Astrocyte (in vitro differentiated cells and primary cell): Measurements from ENCODE around the gene PLA1A. TPM values are rescaled to one million over a fixed set of nuclear protein-coding genes. Genes with fewer than 3 reads are reported as not detected.

Experiments
- DNase-seq: peaks from one replicate; pipeline ENCODE4 v3.0.0-alpha.2; 2010; ENCODE audit warnings: low read depth
- FAIRE-seq: peaks from 2 replicates; lab custom pipeline; 2011; peaks lifted over from hg19 to GRCh38; lab: Jason Lieb, UNC
- H2AFZ ChIP-seq: 2 replicates; pipeline ENCODE4 v1.6.0; 2012; ENCODE audit warnings: low read depth, low read length, inconsistent platforms
- H3K27ac ChIP-seq: 2 replicates; pipeline ENCODE4 v1.5.1; 2011; ENCODE audit warnings: low read depth, low read length, inconsistent platforms
- H3K27me3 ChIP-seq: 2 replicates; pipeline ENCODE4 v1.6.0; 2011; ENCODE audit warnings: low read length, inconsistent platforms; ENCODE audit not compliant: insufficient read depth
- H3K36me3 ChIP-seq: 2 replicates; pipeline ENCODE4 v1.5.1; 2011; ENCODE audit warnings: low read length, inconsistent platforms; ENCODE audit not compliant: insufficient read depth
- H3K4me1 ChIP-seq: 2 replicates; pipeline ENCODE4 v1.5.1; 2011; ENCODE audit warnings: low read length, inconsistent platforms; ENCODE audit not compliant: insufficient read depth
- H3K4me2 ChIP-seq: 2 replicates; pipeline ENCODE4 v1.6.0; 2012; ENCODE audit warnings: low read length, inconsistent platforms
- H3K4me3 ChIP-seq: 2 replicates; pipeline ENCODE4 v1.5.1; 2011; ENCODE audit warnings: low read depth, mild to moderate bottlenecking, low read length, inconsistent platforms; ENCODE audit not compliant: insufficient read depth
- H3K79me2 ChIP-seq: 2 replicates; pipeline ENCODE4 v1.6.0; 2012; ENCODE audit warnings: mild to moderate bottlenecking, low read length, inconsistent platforms; ENCODE audit not compliant: insufficient read depth
- H3K9ac ChIP-seq: 2 replicates; pipeline ENCODE4 v1.6.0; 2012; ENCODE audit warnings: mild to moderate bottlenecking, low read length, inconsistent platforms
- H3K9me3 ChIP-seq: 2 replicates; pipeline ENCODE4 v1.5.1; 2012; ENCODE audit warnings: low read depth, mild to moderate bottlenecking, low read length, inconsistent platforms; ENCODE audit not compliant: insufficient read depth
- H4K20me1 ChIP-seq: 2 replicates; pipeline ENCODE4 v1.6.0; 2012; ENCODE audit warnings: low read length, inconsistent platforms; ENCODE audit not compliant: insufficient read depth
- H3K27ac Mint-ChIP-seq: one replicate; pipeline ENCODE4 v1.8.0; 2021; ENCODE audit warnings: mild to moderate bottlenecking, mixed read lengths; ENCODE audit not compliant: unreplicated experiment
- H3K27me3 Mint-ChIP-seq: one replicate; pipeline ENCODE4 v1.8.0; 2021; ENCODE audit warnings: low read depth, mixed read lengths; ENCODE audit not compliant: unreplicated experiment
- H3K36me3 Mint-ChIP-seq: one replicate; pipeline ENCODE4 v1.8.0; 2021; ENCODE audit warnings: low read depth, mixed read lengths; ENCODE audit not compliant: unreplicated experiment
- H3K4me1 Mint-ChIP-seq: one replicate; pipeline ENCODE4 v1.8.0; 2021; ENCODE audit warnings: low read depth, mixed read lengths; ENCODE audit not compliant: unreplicated experiment
- H3K4me3 Mint-ChIP-seq: one replicate; pipeline ENCODE4 v1.8.0; 2021; ENCODE audit warnings: mild to moderate bottlenecking, moderate library complexity, mixed read lengths; ENCODE audit not compliant: unreplicated experiment
- H3K9me3 Mint-ChIP-seq: one replicate; pipeline ENCODE4 v1.8.0; 2021; ENCODE audit warnings: mild to moderate bottlenecking, mixed read lengths; ENCODE audit not compliant: unreplicated experiment
- CTCF ChIP-seq: IDR thresholded peaks from 2 replicates; pipeline ENCODE4 v1.5.1; 2011; ENCODE audit warnings: low read depth, mild to moderate bottlenecking, inconsistent platforms, low read length, moderate library complexity; ENCODE audit not compliant: insufficient read depth
- EZH2 ChIP-seq: IDR thresholded peaks from 2 replicates; pipeline ENCODE4 v1.6.1; 2012; ENCODE audit warnings: mild to moderate bottlenecking, low read length, inconsistent platforms; ENCODE audit not compliant: insufficient read depth
- total RNA-seq: library from RNA; stranded (reverse); gene quantifications from 2 replicates; pipeline ENCODE4 v1.2.1, GENCODE V29; 2021

Gene PLA1A
- total RNA-seq, 1 donor from 2014 or later: 0.91 TPM

- Mint-ChIP-seq H3K4me3 (no peak overlapping the region), H3K27me3 (no peaks in the 10 kb centered on the region), H3K4me1 (peaks cover 26% of the 10 kb centered on the region), H3K36me3 (no peaks in the 10 kb centered on the region), H3K9me3 (no peaks in the 10 kb centered on the region), H3K27ac (no peak overlapping the region)
- H3K4me1 ChIP-seq: peaks cover 2% of the 10 kb centered on the region
- H3K4me3 ChIP-seq: no peak overlapping the region
- H2AFZ ChIP-seq: no peak overlapping the region
- no peaks in the 10 kb centered on the region for H3K9me3 ChIP-seq
- no peaks in the 10 kb centered on the region for H4K20me1 ChIP-seq
- no peaks in the 10 kb centered on the region for H3K36me3 ChIP-seq
- no peak overlapping the region for H3K4me2 ChIP-seq
- FAIRE-seq (no peak), DNase-seq (no peak)
- no peak for TF ChIP-seq EZH2
- TF ChIP-seq CTCF: no peak
- no peak overlapping the region for H3K9ac ChIP-seq
- H3K27me3 ChIP-seq: no peaks in the 10 kb centered on the region
- no peak overlapping the region for H3K27ac ChIP-seq
- no peaks in the 10 kb centered on the region for H3K79me2 ChIP-seq
Observed at GRCh38 chr3:119665954-119666559, 68.4 kb downstream of the PLA1A start.

- Mint-ChIP-seq H3K27me3 (no peaks in the 10 kb centered on the region), H3K4me3 (no peak overlapping the region), H3K27ac (no peak overlapping the region), H3K4me1 (peaks cover 10% of the 10 kb centered on the region), H3K36me3 (peaks cover 3% of the 10 kb centered on the region), H3K9me3 (no peaks in the 10 kb centered on the region)
- H3K9me3 ChIP-seq: no peaks in the 10 kb centered on the region
- DNase-seq: no peak
- no peaks in the 10 kb centered on the region for H4K20me1 ChIP-seq
- no peaks in the 10 kb centered on the region for H3K79me2 ChIP-seq
- peaks cover 6% of the 10 kb centered on the region for H3K36me3 ChIP-seq
- no peak overlapping the region for H2AFZ ChIP-seq
- no peak for FAIRE-seq
- H3K27ac ChIP-seq: no peak overlapping the region
- peaks cover 2% of the 10 kb centered on the region for H3K4me1 ChIP-seq
- TF ChIP-seq EZH2 (no peak), CTCF (no peak)
- H3K9ac ChIP-seq: no peak overlapping the region
- H3K4me2 ChIP-seq: no peak overlapping the region
- H3K4me3 ChIP-seq: no peak overlapping the region
- H3K27me3 ChIP-seq: no peaks in the 10 kb centered on the region
Observed at GRCh38 chr3:119669906-119670570, 72.4 kb downstream of the PLA1A start.

GRCh38 chr3:119672776-119673175, 75.1 kb downstream of the PLA1A start:
- Mint-ChIP-seq H3K4me1 (peaks cover 16% of the 10 kb centered on the region), H3K27me3 (no peaks in the 10 kb centered on the region), H3K36me3 (peaks cover 3% of the 10 kb centered on the region), H3K4me3 (no peak overlapping the region), H3K9me3 (no peaks in the 10 kb centered on the region), H3K27ac (no peak overlapping the region)
- Histone ChIP-seq H3K79me2 (peaks cover 14% of the 10 kb centered on the region), H3K9me3 (no peaks in the 10 kb centered on the region), H3K4me1 (peaks cover 9% of the 10 kb centered on the region), H2AFZ (no peak overlapping the region), H3K4me3 (no peak overlapping the region), H4K20me1 (no peaks in the 10 kb centered on the region), H3K27ac (no peak overlapping the region), H3K9ac (no peak overlapping the region), H3K4me2 (no peak overlapping the region), H3K27me3 (no peaks in the 10 kb centered on the region), H3K36me3 (peaks cover 6% of the 10 kb centered on the region)
- no peak for TF ChIP-seq EZH2
- no peak for TF ChIP-seq CTCF
- FAIRE-seq (no peak), DNase-seq (no peak)
